Endodermal cell (in vitro differentiated cells): ENCODE results near the gene PALLD. TPM values are rescaled to one million over a fixed set of nuclear protein-coding genes. Genes with fewer than 3 reads are reported as not detected.

ENCODE experiments used
- DNase-seq: peaks from one replicate; pipeline ENCODE4 v3.0.0-alpha.2; 2017
- H3K27ac ChIP-seq: 2 replicates; pipeline ENCODE4 v1.5.1; 2013; ENCODE audit warnings: mild to moderate bottlenecking, low read depth, low read length, moderate library complexity
- H3K27me3 ChIP-seq: 2 replicates; pipeline ENCODE4 v1.6.1; 2013; ENCODE audit warnings: mild to moderate bottlenecking, low read length, moderate library complexity; ENCODE audit not compliant: insufficient read depth, control insufficient read depth, poor library complexity, severe bottlenecking
- H3K36me3 ChIP-seq: 2 replicates; pipeline ENCODE4 v1.7.0; 2013; ENCODE audit warnings: mild to moderate bottlenecking, low read length, moderate library complexity; ENCODE audit not compliant: control insufficient read depth, insufficient read depth
- H3K4me1 ChIP-seq: one replicate; pipeline ENCODE4 v1.7.0; 2013; ENCODE audit warnings: low read length; ENCODE audit not compliant: control insufficient read depth, insufficient read depth
- H3K4me3 ChIP-seq: 2 replicates; pipeline ENCODE4 v1.5.1; 2013; ENCODE audit warnings: mild to moderate bottlenecking, low read length, moderate library complexity
- H3K9ac ChIP-seq: 2 replicates; pipeline ENCODE4 v1.6.1; 2013; ENCODE audit warnings: mild to moderate bottlenecking, low read length, moderate library complexity; ENCODE audit not compliant: poor library complexity, severe bottlenecking; ENCODE audit errors: extremely low read depth
- H3K9me3 ChIP-seq: 2 replicates; pipeline ENCODE4 v1.6.1; 2013; ENCODE audit warnings: mild to moderate bottlenecking, low read length, moderate library complexity; ENCODE audit not compliant: control insufficient read depth
- H3K27ac Mint-ChIP-seq: 2 replicates; pipeline ENCODE4 v1.8.0; 2020; ENCODE audit warnings: mixed read lengths
- H3K27me3 Mint-ChIP-seq: 2 replicates; pipeline ENCODE4 v1.8.0; 2021; ENCODE audit warnings: mild to moderate bottlenecking, mixed read lengths; ENCODE audit not compliant: insufficient read depth
- H3K36me3 Mint-ChIP-seq: 2 replicates; pipeline ENCODE4 v1.8.0; 2020; ENCODE audit warnings: low read depth, mixed read lengths
- H3K4me1 Mint-ChIP-seq: 2 replicates; pipeline ENCODE4 v1.8.0; 2020; ENCODE audit warnings: mixed read lengths
- H3K4me3 Mint-ChIP-seq: 2 replicates; pipeline ENCODE4 v1.8.0; 2020; ENCODE audit warnings: mild to moderate bottlenecking, moderate library complexity, mixed read lengths
- H3K9me3 Mint-ChIP-seq: 2 replicates; pipeline ENCODE4 v1.8.0; 2020; ENCODE audit warnings: mild to moderate bottlenecking, mixed read lengths
- WGBS, 2 experiments: methylation state at CpG; one replicate each; pipeline versions ENCODE4 v1.1.5 to v1.1.7; 2013; ENCODE audit warnings: missing lambda C conversion rate in 2 of 2, mixed read lengths in 1 of 2; ENCODE audit not compliant: insufficient coverage in 1 of 2, insufficient read length in 1 of 2; 5-methylcytosine and 5-hydroxymethylcytosine counted together
- total RNA-seq, 2 donors: library from RNA; stranded (reverse); fragmentation: NEBNext Ultra II Directional in 1 of 2; extraction: Animal tissue kit (Norgen Biotek cat#: 25700) in 1 of 2; gene quantifications; 2 replicates in 1 of 2; 3 replicates in 1 of 2; pipeline ENCODE4 v1.2.1, GENCODE V29; 2021
- TF ChIP-seq, protein P1 (sequence below): fragments of 200-600 bp; sonication (generic); conservative IDR thresholded peaks from 2 replicates; pipeline ENCODE4 v1.5.0; 2021; ENCODE audit warnings: antibody characterized with exemption, mild to moderate bottlenecking

PALLD gene
- total RNA-seq, 2 donors from 2014 or later: 51.8 to 86.7 TPM

DNA sequence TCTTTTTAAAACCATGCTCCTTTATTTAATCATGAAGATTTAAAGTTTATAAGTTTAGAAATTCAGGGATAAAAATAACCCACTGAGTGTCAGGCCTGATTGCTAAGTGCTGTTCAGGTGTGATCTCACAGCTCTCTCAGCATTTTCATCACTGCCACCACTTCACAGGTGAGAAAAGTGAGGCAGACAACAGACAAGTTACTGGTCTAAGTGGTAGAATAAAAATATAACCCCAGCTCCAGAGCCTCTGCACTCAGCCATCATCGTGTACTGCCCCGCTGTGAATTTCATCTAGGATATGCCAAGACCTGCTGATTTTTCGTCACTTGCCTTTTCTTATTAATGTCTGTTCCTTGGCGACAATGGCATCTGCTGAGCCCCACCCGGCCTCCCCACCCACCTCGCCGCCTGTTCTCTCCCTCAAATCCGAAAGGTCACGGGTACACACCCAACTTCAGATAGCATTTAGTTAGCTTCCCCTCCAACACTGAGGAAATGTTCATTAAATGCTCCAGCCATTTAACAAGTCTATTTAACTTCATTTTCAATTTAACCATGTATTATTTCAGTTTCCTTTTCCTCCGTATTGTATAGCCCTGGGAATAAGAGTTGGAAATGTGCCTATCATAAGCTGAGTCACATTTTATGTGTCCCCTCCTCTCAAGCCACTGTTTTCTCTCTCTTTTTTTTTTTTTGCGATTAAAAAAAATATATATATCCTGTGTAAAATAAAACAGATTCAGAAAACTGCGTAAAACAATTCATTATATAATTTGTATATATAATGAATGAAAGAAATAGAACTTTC, 276.7 kb downstream of the PALLD start:
- no peak overlapping the region for H3K27ac ChIP-seq
- H3K4me3 ChIP-seq: no peak overlapping the region
- peaks cover 13% of the 10 kb centered on the region for H3K4me1 Mint-ChIP-seq
- TF ChIP-seq, protein P1, sequence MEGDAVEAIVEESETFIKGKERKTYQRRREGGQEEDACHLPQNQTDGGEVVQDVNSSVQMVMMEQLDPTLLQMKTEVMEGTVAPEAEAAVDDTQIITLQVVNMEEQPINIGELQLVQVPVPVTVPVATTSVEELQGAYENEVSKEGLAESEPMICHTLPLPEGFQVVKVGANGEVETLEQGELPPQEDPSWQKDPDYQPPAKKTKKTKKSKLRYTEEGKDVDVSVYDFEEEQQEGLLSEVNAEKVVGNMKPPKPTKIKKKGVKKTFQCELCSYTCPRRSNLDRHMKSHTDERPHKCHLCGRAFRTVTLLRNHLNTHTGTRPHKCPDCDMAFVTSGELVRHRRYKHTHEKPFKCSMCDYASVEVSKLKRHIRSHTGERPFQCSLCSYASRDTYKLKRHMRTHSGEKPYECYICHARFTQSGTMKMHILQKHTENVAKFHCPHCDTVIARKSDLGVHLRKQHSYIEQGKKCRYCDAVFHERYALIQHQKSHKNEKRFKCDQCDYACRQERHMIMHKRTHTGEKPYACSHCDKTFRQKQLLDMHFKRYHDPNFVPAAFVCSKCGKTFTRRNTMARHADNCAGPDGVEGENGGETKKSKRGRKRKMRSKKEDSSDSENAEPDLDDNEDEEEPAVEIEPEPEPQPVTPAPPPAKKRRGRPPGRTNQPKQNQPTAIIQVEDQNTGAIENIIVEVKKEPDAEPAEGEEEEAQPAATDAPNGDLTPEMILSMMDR: no peak
- no peak for DNase-seq
- H3K27me3 Mint-ChIP-seq: peaks cover 17% of the 10 kb centered on the region
- no peak overlapping the region for H3K4me3 Mint-ChIP-seq
- H3K27me3 ChIP-seq: peaks cover 12% of the 10 kb centered on the region
- H3K9me3 ChIP-seq: peaks cover 23% of the 10 kb centered on the region
- peaks cover 27% of the 10 kb centered on the region for H3K9me3 Mint-ChIP-seq
- WGBS, 2 experiments: 94 to 98% methylated on average over 9 to 10 of the region's 12 CpGs
- H3K36me3 ChIP-seq: no peaks in the 10 kb centered on the region
- H3K4me1 ChIP-seq: peaks cover 3% of the 10 kb centered on the region
- peaks cover 10% of the 10 kb centered on the region for H3K36me3 Mint-ChIP-seq
- H3K9ac ChIP-seq: no peak overlapping the region
- H3K27ac Mint-ChIP-seq: no peak overlapping the region

DNA sequence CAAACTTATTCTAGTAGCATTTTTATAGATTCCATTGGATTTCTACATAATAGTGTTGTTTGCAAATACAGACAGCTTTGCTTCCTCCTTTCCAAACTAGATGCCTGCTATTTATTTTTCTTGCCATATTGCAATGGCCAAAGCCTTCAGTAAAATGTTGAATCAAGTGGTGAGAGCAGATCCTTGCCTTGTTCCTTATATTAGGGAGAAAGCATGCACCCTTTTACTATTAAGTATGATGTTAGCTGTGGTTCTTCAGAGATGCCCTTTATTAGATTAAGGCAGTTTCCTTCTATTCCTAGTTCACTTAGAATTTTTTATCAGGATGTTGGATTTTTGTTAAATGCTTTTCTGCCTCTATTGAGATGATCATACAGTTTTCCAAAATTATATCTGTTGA, 279.5 kb downstream of the PALLD start:
- Mint-ChIP-seq H3K4me3 (no peak overlapping the region), H3K27me3 (peaks cover 3% of the 10 kb centered on the region), H3K9me3 (peaks cover 27% of the 10 kb centered on the region), H3K36me3 (peaks cover 10% of the 10 kb centered on the region), H3K27ac (no peak overlapping the region), H3K4me1 (peaks cover 15% of the 10 kb centered on the region)
- H3K27me3 ChIP-seq: no peaks in the 10 kb centered on the region
- TF ChIP-seq, protein P1: no peak
- no peak overlapping the region for H3K27ac ChIP-seq
- H3K9me3 ChIP-seq: peaks cover 23% of the 10 kb centered on the region
- no peaks in the 10 kb centered on the region for H3K36me3 ChIP-seq
- DNase-seq: no peak
- no peak overlapping the region for H3K9ac ChIP-seq
- peaks cover 3% of the 10 kb centered on the region for H3K4me1 ChIP-seq
- peak overlapping the region; percentile 62 for H3K4me3 ChIP-seq

DNA sequence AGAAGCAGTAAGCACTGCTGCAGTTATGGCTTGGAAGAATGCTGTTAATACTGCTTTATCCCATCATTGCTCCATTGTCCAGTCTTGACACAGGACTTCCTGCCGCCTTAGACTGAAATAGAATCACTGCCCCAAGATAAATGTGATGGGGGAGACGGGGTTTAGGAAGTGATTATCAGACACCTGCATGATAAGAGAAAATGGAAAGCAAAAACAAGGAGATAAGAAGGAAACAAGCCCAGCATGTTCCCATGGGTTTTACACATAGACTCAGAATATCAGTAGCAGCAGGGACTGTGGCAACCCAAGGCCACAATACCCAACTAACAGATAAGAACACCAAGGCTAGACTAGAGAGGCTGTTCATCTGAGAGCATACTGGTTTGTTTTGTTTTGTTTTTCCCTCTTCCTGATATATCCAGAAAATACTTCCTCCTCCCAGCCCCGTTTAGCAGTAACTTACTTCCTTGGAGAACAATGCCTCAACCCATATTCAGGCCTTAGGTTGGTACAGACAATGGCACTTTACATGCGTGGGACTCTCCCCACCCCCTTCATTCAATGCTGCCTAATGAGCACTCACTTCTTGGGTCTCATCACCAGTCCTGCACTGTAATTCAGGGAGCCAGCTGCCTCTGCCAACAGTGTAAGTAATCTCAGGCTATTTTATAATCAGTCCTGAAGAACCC, 280.6 kb downstream of the PALLD start:
- Mint-ChIP-seq H3K36me3 (peaks cover 10% of the 10 kb centered on the region), H3K9me3 (peaks cover 27% of the 10 kb centered on the region), H3K4me1 (peaks cover 17% of the 10 kb centered on the region), H3K4me3 (no peak overlapping the region), H3K27me3 (peaks cover 4% of the 10 kb centered on the region), H3K27ac (peak overlapping the region; percentile 74)
- Histone ChIP-seq H3K4me1 (peaks cover 3% of the 10 kb centered on the region), H3K27ac (no peak overlapping the region), H3K9ac (no peak overlapping the region), H3K9me3 (peaks cover 23% of the 10 kb centered on the region), H3K4me3 (peak overlapping the region; percentile 14), H3K36me3 (no peaks in the 10 kb centered on the region), H3K27me3 (no peaks in the 10 kb centered on the region)
- TF ChIP-seq, protein P1: no peak
- WGBS, 2 experiments: 52 to 74% methylated on average over 3 to 4 of the region's 4 CpGs
- no peak for DNase-seq
